ENCODE data around the gene DGAT2.

DGAT2 gene

DNA sequence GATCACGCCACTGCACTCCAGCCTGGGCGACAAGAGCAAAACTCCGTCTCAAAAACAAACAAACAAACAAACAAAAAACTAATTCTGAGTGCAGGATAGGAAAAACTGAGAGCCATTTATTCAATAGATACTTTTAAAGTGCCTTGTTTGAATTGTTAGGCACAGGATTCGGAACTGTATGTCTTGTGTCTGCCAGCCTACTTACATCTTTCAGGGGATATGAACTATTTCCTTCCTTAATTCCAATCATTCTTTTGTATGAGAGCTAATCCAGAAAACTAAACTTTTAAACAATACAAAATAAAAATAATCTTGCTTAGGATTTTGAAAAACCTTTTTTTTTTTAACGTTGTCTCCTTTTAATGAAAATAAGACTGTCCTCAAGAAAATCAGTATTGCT, 59.0 kb downstream of the DGAT2 start:
- H3K36me3 ChIP-seq (ENCODE audit: low read length): peaks cover 3% of the 10 kb centered on the region; the same call in 1 of the 2 replicates
- H3K9me3 ChIP-seq (ENCODE audit: insufficient read depth, low read length): no peaks in the 10 kb centered on the region
- no peaks in the 10 kb centered on the region for H3K27me3 ChIP-seq (ENCODE audit: low read length)
- H3K4me3 ChIP-seq (ENCODE audit: insufficient read depth, low read length, poor library complexity, severe bottlenecking): no peak overlapping the region
- H3F3A ChIP-seq (ENCODE audit: insufficient read depth): peaks cover 22% of the 10 kb centered on the region
- H2AFZ ChIP-seq (ENCODE audit: low read depth, low read length, severe bottlenecking): no peak overlapping the region
- H3K9me2 ChIP-seq (replicated peaks; ENCODE audit: insufficient read depth, low read length): no peaks in the 10 kb centered on the region
- 0 out of 2 replicates have a peak, but pooled peaks cover 5% of the 10 kb centered on the region for H4K20me1 ChIP-seq (ENCODE audit: low read depth, low read length)
- no peak overlapping the region for H3K27ac ChIP-seq (ENCODE audit: low read depth, low read length)
- H3K4me2 ChIP-seq (ENCODE audit: low read depth, low read length, poor library complexity, severe bottlenecking): no peak overlapping the region
- H3K9ac ChIP-seq (ENCODE audit: low read length): no peak overlapping the region
- peaks cover 91% of the 10 kb centered on the region for H3K79me2 ChIP-seq (ENCODE audit: insufficient read depth, low read length)
- TF ChIP-seq, protein P1, sequence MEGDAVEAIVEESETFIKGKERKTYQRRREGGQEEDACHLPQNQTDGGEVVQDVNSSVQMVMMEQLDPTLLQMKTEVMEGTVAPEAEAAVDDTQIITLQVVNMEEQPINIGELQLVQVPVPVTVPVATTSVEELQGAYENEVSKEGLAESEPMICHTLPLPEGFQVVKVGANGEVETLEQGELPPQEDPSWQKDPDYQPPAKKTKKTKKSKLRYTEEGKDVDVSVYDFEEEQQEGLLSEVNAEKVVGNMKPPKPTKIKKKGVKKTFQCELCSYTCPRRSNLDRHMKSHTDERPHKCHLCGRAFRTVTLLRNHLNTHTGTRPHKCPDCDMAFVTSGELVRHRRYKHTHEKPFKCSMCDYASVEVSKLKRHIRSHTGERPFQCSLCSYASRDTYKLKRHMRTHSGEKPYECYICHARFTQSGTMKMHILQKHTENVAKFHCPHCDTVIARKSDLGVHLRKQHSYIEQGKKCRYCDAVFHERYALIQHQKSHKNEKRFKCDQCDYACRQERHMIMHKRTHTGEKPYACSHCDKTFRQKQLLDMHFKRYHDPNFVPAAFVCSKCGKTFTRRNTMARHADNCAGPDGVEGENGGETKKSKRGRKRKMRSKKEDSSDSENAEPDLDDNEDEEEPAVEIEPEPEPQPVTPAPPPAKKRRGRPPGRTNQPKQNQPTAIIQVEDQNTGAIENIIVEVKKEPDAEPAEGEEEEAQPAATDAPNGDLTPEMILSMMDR (IDR thresholded peaks at IDR 0.05; ENCODE audit: insufficient read depth, low read length, poor library complexity, severe bottlenecking): no peak
- TF ChIP-seq EZH2phosphoT487 (conservative IDR thresholded peaks at IDR 0.05; ENCODE audit: low read length): no peak

DNA sequence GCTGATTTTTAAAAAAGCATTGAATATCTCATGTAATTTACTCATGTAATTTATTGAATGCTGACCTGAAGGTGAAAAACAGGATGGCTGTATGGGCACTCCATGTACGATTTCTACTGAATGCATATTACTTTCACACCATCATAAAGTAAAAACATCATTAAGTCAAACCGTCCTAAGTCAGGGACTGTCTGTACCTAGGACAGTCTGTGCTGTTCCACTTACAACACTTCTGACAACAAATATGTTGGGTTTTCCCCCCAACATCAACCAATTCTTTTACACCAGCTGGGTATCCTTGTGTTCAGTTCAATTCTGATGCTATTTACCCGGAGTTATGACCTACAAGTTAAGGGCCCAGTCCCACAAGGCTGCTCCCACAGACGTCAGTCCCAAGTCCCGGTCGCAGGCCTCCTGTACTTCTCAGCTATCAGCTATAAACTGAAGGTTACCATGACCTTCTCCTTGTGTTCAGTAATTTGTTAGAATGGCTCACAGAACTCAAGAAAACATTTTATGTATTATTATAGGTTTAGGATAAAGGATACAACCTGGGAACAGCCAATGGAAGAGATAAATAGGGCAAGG, 63.4 kb downstream of the DGAT2 start:
- H4K20me1 ChIP-seq (ENCODE audit: low read depth, low read length): 0 out of 2 replicates have a peak, but pooled peaks cover 5% of the 10 kb centered on the region
- peaks cover 3% of the 10 kb centered on the region; the same call in 1 of the 2 replicates for H3K36me3 ChIP-seq (ENCODE audit: low read length)
- H2AFZ ChIP-seq (ENCODE audit: low read depth, low read length, severe bottlenecking): no peak overlapping the region
- TF ChIP-seq, protein P1 (IDR thresholded peaks at IDR 0.05; ENCODE audit: insufficient read depth, low read length, poor library complexity, severe bottlenecking): no peak
- no peak for TF ChIP-seq EZH2phosphoT487 (conservative IDR thresholded peaks at IDR 0.05; ENCODE audit: low read length)
- H3K27ac ChIP-seq (ENCODE audit: low read depth, low read length): no peak overlapping the region
- no peak overlapping the region for H3K4me2 ChIP-seq (ENCODE audit: low read depth, low read length, poor library complexity, severe bottlenecking)
- H3K4me3 ChIP-seq (ENCODE audit: insufficient read depth, low read length, poor library complexity, severe bottlenecking): no peak overlapping the region
- H3K9me3 ChIP-seq (ENCODE audit: insufficient read depth, low read length): no peaks in the 10 kb centered on the region
- H3K27me3 ChIP-seq (ENCODE audit: low read length): no peaks in the 10 kb centered on the region
- H3F3A ChIP-seq (ENCODE audit: insufficient read depth): no peaks in the 10 kb centered on the region; the same call in none of the 2 replicates
- no peak overlapping the region for H3K9ac ChIP-seq (ENCODE audit: low read length)
- peaks cover 97% of the 10 kb centered on the region for H3K79me2 ChIP-seq (ENCODE audit: insufficient read depth, low read length)
- no peaks in the 10 kb centered on the region for H3K9me2 ChIP-seq (replicated peaks; ENCODE audit: insufficient read depth, low read length)

DNA sequence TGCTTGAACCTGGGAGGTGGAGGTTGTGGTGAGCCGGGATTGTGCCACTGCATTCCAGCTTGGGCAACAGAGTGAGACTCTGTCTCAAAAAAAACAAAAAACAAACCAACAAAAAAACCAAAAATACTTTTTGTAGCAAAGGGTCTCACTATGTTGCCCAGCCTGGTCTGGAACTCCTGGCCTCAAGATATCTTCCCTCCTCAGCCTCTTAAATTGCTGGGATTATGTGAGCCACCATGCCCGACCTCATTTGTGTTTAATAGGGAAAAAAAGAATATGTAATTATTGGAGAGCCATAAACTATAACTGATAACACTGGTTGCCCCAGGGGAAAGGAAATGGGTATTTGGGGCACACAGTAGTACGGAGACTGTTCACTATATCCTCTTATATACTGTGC, 66.2 kb downstream of the DGAT2 start:
- Histone ChIP-seq H3K9me2 (replicated peaks; ENCODE audit: insufficient read depth, low read length) (no peaks in the 10 kb centered on the region), H3K4me3 (ENCODE audit: insufficient read depth, low read length, poor library complexity, severe bottlenecking) (no peak overlapping the region), H3K9ac (ENCODE audit: low read length) (no peak overlapping the region), H3K9me3 (ENCODE audit: insufficient read depth, low read length) (no peaks in the 10 kb centered on the region), H3F3A (ENCODE audit: insufficient read depth) (peaks cover 4% of the 10 kb centered on the region), H3K4me2 (ENCODE audit: low read depth, low read length, poor library complexity, severe bottlenecking) (no peak overlapping the region), H2AFZ (ENCODE audit: low read depth, low read length, severe bottlenecking) (no peak overlapping the region), H3K27me3 (ENCODE audit: low read length) (no peaks in the 10 kb centered on the region), H3K79me2 (ENCODE audit: insufficient read depth, low read length) (peaks cover 99% of the 10 kb centered on the region), H3K27ac (ENCODE audit: low read depth, low read length) (no peak overlapping the region), H3K36me3 (ENCODE audit: low read length) (peaks cover 9% of the 10 kb centered on the region; the same call in 1 of the 2 replicates), H4K20me1 (ENCODE audit: low read depth, low read length) (peaks cover 12% of the 10 kb centered on the region; the same call in 1 of the 2 replicates)
- TF ChIP-seq EZH2phosphoT487 (conservative IDR thresholded peaks at IDR 0.05; ENCODE audit: low read length): no peak
- TF ChIP-seq, protein P1 (IDR thresholded peaks at IDR 0.05; ENCODE audit: insufficient read depth, low read length, poor library complexity, severe bottlenecking): no peak

All from SU-DHL-6 (cell line).